ENCODE data around the gene RBMX.
"Not testable (repeated sequence)": the region's sequence is repeated elsewhere in the genome, so short reads cannot be mapped to it uniquely, and the experiment has no call there.

Gene RBMX
- 70.6 to 167 (median 141) reads per million in 18 experiments for total RNA-seq

DNA sequence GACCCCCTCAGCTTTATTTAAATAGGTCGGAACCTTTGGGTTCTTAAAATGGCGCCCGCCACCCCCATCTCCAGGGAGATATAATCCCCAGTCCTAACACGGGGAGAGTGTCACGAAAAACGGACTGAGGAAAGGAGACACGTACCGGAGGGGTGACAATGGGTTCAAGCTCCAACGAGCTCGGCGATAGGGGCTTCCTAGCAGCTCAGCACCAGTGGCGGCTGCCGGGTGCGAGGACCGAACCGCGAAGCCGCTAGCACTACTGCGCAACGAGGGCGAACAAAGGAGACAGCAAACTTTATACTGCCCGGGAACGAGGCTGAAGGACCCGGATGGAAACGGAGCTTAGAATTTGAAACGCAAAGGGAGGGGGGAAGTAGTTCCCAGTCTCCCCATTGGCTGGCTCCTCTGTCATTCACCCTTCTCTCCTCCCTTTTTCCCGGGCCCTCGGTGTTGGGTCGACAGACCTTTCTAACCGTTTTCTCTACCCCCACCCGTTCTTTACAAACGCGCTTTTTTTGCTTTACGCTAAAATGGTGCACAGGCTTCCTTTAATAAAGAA lies at the start of gene RBMX:
Gene RBMX, minus strand, starts transcription at position 274 of the 562 bp plus-strand sequence. CDS start 1,298 bp downstream, outside the sequence.
- DNase-seq: peak; percentile 92 to 93

- not testable (repeated sequence) for DNase-seq
Observed at GRCh38 chrX:136921438-136921837, 40.9 kb upstream of the RBMX start.

DNA sequence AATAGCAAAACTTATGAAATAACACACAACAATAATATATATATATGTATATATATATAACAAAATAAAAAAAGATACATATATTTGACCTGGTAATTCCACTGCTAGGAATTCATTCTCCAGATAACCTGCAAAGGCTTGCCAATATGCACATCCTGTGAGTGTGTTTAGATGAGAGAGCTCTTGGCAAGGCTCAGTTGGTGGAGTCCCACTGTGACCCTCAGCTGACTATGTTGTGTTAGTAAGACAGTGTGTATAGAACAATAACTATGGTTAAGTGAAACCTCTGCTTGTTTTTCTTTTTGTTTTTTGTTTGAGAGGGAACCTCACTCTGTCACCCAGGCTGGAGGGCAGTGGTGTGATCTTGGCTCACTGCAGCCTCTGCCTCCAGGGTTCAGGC lies 39.5 kb upstream of the RBMX start:
- no peak for DNase-seq

DNA sequence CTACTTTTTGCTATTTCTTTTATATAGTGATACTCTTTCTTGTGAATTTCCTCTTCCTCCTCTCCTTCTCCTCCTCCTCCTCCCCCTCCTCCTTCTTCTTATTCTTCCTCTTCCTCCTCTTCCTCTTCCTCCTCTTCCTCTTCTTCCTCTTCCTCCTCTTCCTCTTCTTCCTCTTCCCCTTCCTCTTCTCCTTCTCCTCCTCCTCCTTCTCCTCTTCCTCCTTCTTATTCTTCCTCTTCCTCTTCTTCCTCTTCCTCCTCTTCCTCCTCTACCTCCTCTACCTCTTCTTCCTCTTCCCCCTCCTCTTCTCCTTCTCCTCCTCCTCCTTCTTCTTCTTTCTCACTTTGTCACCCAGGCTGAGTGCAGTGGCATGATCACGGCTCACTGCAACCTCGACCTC lies 36.3 kb upstream of the RBMX start:
- no peak for DNase-seq

- DNase-seq: not testable (repeated sequence)
Observed at GRCh38 chrX:136911661-136912060, 31.1 kb upstream of the RBMX start.

- no peak for DNase-seq
Observed at GRCh38 chrX:136911253-136911652, 30.7 kb upstream of the RBMX start.

- DNase-seq: no peak
Observed at GRCh38 chrX:136910565-136911035, 30.1 kb upstream of the RBMX start.

DNA sequence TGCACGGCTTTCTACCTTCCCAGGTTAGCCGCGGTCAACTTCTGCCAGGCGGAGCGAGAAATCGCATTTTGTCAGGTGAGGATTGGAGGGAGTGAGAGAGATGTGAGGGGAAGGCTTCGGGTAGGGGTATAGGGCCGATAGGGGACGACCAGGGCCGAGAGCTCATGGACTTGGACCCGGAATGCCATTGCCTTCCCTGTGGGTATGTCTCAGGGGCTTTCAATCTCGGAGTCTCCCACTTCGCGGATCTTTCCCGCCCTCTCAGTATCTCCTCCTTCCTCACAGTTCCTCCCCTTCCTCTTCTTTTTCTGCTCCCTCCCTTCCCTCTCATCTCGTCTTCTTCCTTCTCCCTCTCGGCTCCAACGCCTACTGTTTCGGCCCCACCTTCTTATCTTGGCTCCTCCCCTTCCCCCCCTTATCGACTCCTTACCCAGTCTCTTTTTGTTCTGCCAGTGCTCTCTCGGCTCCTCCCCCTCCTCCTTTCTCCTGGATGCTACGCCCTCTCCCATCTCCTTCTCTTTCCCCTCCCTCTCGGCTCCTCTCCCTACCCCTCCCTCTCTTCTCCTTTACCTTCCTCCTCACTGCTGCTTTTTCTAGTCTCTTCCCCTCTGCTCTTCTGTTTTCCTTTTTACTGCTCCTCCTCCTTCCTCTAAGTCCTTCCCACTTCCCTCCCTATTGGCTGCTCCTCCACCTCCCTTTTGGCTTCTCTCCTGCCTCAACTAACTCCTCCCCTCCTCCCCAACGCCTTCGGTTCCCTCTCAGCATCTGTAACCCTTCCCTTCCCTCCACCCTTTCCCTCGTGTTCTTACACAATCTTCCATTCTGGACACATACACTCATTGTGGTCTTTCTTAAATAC lies 29.4 kb upstream of the RBMX start:
- peak; percentile 63 to 75 for DNase-seq

GRCh38 chrX:136909119-136909705 lies 28.7 kb upstream of the RBMX start:
- DNase-seq: peak; percentile 67 to 77

DNA sequence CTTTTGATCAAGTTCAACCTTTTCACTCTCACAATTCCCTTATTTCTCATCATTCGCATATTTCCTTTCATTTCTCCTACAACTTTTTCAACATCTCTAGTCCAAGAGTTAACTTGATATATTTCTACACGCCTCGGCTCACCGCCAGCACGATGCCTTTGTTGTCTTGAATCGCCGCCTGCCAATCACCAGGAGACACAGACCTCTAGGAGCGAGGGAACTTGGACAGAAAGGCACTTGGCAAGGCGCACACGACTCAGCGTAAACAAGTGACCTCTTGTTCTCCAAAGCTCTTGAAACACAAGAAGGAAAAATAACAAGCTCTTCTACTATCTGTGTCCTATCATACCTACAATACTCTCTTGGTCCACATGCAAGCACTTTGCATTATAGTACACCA lies 27.1 kb upstream of the RBMX start:
- DNase-seq: no peak

DNA sequence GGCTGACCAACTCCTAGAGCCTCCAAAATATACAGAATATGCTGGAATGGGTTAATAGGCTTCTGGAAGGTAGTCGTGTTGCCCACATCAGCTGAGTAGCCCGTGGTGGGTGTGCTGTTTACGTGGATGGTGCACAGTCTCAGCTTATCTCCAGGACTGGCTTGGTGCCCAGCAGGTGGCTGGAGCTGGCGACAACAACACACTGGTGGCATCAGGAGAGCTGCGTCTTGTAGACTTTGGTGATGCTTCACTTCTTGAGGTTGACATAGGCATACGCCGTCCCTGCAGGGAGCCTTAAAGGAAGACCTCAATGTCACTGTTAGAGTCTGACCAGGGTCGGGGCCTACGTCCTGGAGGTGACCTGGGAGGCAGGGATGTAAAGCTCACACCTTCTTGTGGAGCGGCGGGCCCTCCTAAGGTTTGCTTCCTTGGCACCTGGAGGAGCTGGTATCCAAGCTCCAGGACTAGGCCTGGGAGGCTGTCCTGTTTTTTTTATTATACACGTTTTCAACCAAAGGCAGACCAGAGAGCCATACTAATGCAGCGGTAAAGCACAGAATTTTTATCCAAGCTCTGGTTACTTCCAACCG lies 26.5 kb upstream of the RBMX start:
- DNase-seq: no peak

GRCh38 chrX:136904067-136904466 lies 23.5 kb upstream of the RBMX start:
- DNase-seq: not testable (repeated sequence)

- DNase-seq: not testable (repeated sequence)
Observed at GRCh38 chrX:136900071-136900470, 19.5 kb upstream of the RBMX start.

DNA sequence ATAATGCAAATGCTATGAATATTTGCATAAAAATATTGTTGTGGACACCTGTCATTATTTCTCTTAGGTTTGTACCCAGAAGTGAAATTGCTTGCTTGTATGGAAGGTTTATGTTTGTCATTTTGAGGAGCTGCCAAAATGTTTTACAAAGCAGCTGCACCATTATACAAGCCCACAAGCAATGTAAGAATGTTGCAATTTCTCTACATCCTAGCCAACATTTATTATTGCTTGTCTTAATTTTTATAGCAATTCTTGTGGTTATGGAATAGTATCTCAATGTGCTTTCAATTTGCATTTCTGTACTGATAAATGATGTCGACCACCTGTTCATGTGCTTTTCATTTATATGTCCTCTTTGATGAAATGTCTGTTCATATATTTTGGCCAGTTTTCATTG lies 18.7 kb upstream of the RBMX start:
- DNase-seq: no peak

- DNase-seq: not testable (repeated sequence)
Observed at GRCh38 chrX:136898752-136899151, 18.2 kb upstream of the RBMX start.

GRCh38 chrX:136896121-136896914 lies 15.8 kb upstream of the RBMX start:
- DNase-seq: no peak

DNA sequence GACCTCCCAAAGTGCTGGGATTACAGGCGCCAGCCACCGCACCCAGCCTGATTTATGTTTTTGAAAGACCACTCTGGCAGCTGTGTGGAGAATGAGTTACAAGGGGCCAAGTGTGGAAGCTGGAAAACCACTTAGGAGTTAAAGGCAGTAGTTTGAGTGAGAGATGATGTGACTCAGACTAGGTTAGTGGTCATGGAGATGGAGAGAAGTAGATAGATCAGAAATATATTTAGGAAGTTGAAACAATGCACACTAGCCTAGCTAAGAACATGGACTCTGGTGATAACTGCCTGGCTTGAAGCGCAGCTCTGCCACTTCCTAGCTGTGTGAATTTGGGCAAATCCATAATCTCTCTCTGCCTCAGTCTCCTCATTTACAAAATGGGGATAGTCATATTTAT lies 11.9 kb upstream of the RBMX start:
- no peak for DNase-seq

DNA sequence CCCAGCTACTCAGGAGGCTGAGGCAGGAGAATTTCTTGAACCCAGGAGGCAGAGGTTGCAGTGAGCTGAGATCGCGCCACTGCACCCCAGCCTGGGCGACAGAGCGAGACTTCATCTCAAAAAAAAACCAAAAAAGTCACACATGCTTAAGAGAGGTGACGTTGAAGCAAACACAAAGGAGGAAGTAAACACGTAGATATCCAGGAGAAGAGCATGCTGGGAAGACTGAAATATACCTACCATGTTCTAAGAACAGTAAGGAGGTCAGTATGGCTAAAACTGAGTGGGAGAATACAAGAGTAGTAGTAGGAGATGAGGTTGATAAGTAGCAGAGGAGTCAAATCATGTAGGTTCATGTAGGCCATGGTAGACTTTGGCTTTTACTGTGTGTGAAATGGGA lies 10.1 kb upstream of the RBMX start:
- DNase-seq: not testable (repeated sequence)

- DNase-seq: no peak
Observed at GRCh38 chrX:136889269-136889668, 8.7 kb upstream of the RBMX start.

GRCh38 chrX:136880003-136880451 lies 498 bp downstream of the RBMX start:
- DNase-seq: peak; percentile 37 to 44

GRCh38 chrX:136879001-136879687 lies 1.4 kb downstream of the RBMX start:
- peak in 1 of 2 donors; percentile 34 for DNase-seq

- no peak for DNase-seq
Observed at GRCh38 chrX:136878423-136878822, 2.1 kb downstream of the RBMX start.

Measured in inflammatory macrophage (primary cell).